ENCODE data around the gene TENM3.
A peak's percentile ranks its signal among the peaks of the same experiment; 100 is the strongest.

Gene TENM3

DNA sequence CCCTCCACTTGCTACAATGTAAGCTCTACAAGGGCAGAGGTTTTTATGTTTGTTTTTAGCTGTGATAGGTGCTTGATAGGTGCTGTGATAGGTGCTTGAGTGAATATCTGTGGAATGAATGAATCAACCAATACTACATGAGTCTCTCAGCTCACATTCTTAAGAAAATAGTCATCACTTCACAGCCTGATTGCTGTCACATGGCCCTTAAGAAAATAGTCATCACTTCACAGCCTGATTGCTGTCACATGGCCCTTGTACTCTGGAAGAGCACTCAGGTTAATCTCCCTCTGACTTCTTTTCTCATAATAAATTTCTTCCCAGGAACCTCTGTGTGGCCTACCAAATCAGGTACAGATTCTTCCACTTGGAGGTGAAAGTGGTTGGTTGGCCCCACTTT lies 335.2 kb downstream of the TENM3 start:
- DNase-seq: no peak

DNA sequence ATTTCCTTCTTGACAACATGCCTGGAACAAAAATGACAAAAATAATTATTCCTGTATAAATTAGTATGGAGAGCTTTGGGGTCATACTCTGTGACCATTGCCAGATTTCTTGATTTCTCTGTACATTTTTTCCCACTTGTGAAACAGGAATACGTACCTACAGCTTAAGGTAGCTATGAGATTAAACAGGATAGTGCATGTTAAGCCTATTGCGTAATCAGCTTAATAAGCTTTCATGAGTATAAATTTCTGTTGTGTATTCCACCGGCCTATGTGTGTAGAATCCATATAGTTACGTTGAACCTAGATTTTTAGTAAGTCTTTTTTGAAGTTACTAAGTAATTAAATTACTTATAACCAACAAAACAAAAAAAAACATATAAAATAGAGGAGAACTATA lies 339.0 kb downstream of the TENM3 start:
- DNase-seq: no peak

DNA sequence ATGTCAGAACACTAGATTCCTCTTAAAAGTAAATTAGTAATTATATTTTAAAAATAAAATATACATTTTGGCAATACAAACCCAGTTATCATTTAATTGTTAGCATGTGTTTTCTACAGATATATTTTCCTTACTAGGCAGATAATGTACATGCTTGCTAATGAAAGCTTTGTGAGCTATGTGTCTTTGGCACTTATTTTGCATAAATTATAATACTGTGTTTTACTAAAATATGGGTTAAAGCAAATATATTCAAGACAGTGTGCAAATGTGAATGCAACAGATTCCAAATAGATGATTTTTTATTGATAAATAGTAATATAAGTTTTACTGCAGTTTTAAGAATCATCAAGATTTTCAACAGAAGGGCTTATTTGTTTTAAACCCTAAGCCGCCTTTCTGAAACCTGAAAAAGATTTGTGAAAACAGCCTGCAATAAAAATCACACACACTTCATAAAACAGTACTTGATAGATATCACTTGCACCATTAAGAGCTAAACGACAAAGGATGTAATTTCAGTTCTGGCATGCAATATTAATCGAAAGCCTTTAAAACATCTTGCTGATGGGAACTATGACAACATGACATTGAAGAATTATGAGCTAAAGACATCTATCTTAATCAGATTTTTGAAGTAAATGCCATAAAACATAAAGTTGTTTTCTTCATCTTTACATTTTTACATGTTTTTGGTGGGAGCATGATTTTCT lies 340.7 kb downstream of the TENM3 start:
- DNase-seq: no peak

DNA sequence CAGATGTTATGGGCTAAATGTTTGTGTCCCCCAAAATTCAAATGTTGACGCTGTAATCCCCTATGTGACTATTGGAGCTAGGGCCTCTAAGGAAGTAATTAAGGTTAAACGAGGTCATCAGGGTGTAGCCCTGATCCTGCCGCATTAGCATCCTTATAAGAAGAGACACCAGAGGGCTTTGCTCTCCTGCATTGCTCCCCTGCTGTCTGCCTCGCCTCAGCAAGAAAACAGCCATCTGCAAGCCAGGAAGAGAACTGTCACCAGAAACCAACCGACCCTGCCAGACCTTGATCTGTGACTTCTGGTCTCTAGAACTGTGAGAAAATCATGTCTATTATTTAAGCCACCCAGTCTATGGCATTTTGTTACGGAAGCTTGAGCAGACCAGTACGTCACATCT lies 342.1 kb downstream of the TENM3 start:
- DNase-seq: no peak

DNA sequence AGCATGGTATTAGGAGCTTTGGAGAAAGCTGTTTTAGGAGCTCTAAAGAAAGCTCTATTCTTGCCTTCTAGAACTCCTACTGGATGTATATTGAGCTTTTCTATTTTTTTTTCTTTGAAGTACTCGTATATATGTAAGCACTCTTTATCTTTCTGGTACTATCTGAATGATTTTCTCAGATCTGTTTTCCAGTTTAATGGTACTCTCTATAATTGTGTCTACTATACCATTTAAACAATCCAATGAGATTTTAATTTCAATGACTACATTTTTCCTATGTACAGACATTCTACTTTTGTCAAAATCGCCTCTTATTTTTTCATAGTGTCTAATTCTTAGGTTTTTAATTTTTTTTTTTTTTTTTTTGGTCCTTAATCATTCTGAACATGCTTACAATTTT lies 345.9 kb downstream of the TENM3 start:
- no peak for DNase-seq

DNA sequence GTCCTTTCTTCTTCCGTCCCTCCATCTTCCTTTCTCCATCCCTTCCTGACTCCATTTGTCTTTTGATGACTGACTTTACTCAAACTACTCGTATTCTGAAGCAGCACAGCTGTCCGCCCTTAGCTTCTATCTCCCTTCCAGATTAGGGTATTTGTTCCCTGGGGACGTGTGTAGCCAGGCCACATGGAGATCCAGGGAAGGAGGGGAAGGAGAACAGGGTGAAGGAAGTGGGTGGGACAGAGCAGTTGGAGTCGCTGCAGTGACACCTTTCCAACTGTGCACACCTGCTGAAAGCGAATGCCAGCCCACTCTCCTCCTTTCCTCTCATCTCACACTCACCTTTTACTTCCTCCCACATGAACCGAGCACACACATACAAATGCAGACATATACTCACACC lies 350.2 kb downstream of the TENM3 start:
- DNase-seq: no peak

DNA sequence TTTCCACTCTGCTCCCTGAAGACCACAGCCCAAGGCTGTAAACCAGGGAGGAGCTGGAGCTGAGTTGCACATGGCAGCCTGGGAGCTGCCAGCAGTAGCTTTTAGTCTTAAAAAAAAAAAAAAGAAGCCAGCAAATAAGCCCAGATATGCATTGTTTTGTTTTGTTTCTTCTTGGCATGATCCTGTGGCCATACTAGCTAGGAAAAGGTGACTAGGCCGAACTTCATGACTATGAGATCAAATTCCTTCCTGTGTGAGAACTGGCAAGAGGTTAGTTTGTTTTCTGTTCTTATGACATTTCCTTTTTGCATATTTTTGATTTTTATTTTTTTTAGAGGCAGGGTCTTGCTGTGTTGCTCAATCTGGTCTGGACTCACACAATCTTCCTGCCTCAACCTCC lies 350.7 kb downstream of the TENM3 start:
- no peak for DNase-seq

DNA sequence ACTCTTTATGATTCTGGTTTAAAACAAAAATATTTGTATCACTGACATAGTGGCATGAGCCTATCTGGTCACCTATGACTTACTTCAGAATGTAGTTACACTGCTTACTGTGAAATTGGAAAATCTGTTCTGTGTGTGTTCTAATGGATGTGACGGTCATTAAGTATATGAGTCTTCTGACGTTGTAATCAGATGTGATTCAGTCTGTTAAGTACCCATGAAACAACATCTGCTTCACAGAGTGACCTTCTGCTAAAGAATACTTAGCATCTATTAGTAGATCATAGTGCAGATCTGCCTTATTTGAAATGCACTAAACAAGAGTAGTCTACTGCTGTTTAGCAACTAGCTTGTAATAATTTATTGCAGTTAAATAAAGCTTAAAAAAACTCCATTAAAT lies 356.9 kb downstream of the TENM3 start:
- peak; percentile 76 for DNase-seq

DNA sequence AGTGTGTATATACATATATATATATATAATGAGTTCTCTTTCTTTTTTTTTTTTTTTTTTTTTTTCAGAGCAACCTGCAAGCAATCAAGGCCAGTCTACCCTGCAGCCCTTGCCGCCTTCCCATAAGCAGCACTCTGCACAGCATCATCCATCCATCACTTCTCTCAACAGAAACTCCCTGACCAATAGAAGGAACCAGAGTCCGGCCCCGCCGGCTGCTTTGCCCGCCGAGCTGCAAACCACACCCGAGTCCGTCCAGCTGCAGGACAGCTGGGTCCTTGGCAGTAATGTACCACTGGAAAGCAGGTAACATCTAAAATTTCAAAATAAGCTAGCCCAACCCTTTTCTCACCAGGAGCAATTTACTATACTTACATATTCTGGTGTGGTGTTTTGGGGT lies 357.7 kb downstream of the TENM3 start:
- no peak for DNase-seq

DNA sequence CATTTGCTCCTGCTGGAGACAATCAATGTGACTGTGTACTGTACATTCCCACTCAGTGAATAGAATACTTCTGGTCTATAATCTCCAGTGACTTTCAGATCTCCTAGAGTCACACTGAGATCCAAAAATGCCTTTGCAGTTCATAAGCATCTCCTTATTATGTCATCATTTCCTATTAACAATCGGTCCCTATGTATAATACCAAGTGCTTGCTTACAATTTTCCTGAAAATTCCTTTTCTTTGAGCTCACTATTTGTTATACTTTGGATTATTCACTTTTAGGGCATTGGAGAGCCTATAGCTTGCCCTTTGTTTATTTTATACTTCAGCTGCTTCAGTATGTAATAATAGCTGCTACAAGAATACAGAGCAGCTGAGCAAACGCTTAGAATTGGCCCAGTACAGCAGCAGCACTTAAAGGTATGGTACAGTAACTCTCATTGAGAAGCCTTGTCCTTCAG lies 361.0 kb downstream of the TENM3 start:
- DNase-seq: peak; percentile 90

DNA sequence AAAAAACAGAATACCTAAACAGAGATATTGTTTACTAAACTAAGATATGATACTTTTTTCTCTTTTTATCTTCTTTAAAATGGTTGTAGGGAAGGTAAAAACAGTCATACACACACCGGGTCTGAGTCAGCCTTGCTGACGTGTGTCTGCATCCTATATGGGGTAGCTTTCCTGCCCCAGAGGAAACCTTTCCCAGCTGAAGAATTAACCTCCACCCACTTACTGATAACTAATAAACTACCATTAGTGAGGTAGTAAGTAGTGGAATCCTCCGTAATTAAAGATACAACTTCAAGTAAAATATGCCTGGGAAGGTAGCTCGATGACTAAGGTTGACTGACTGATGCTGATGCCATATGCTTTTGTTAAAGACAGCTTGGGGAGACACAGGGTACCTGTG lies 361.8 kb downstream of the TENM3 start:
- DNase-seq: no peak

DNA sequence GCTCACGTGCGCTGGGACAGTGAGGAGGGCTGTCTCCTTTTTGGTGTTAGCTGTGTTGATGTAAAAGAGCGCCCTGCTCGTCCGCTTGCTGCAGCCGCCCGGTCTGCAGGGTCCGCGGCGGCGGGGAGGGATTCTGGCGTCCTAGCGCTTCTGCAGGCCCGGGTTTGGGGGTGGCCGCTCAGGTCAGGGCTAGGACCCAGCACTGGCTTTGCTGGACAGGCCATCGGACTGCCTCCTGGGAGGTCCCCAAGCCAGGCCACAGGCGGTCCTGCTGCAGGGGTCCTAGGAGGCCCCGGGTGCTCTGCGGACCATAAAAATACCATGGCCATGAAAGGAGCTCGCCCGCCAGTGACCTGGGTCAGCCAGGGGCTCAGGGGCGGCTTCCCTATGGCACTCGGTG lies 365.3 kb downstream of the TENM3 start:
- DNase-seq: no peak

DNA sequence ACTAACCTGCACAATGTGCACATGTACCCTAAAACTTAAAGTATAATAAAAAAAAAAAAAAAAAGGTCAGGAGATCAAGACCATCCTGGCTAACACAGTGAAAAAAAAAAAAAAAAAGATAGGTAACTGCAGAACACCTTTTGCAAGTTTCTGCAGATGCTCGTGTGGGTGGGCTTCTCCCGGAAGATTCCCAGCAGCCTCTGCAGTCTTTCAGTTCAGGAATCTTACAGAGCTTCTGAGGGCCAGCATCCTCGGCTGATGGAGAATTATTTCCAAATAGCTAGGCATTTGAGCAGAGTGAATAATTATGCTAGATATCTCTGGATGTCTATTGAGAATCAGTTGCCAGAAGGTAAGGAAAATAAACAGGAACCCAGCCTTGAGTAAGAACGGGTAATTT lies 373.3 kb downstream of the TENM3 start:
- no peak for DNase-seq

DNA sequence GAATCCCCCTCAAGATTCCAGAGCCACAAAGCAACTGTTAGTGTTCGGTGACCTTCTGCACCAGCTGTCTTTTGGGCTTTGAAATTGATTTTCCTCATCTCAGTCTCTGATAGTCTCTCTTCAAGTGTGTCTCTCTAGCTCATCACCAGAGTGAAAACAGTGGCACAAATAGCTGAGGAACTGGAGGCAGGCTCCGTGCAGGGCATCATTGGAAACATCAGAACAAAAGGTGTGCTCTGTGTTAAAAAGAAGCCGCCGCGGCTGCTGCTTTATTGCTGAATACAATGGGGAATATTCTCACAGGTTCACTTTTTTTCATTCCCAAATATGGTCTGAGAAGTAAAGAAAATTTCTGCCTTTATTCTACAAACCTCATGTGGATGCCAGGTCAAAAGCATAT lies 376.5 kb downstream of the TENM3 start:
- no peak for DNase-seq

DNA sequence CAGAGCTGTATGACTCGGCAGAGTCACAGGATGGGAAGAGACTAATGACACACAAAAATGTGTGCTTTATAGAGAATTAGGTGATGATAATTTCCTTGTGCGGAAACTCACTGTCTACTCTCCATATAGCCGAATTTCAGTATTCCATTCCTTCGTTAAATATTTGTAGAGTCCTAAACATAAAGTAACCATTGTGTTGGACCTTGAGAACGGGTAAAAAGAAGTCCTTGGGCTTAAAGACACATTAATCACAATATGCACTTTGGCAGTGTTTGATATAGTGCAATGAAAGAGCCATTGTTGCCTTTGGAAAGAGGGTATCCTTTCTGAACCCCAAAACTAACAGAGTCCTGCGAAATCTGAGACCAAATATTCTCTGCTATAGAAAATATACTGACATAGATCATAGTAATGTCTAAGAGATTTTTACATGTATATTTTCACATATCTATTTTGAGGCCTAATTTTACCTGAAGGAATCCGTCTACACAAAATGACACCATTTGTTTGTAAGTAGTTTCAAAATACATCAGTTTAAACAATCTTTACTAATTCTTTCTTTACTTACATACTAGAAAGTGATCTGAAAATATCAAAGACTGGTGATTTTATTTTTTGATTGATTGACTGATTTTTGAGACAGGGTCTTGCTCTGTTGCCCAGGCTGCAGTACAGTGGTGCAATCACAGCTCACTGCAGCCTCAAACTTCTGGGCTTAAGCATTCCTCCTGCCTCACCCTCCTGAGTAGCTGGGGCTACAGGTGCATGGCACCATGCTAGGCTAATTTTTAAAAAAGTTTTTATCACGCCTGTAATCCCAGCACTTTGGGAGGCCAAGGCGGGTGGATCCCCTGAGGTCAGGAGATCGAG lies 377.1 kb downstream of the TENM3 start:
- no peak for DNase-seq

DNA sequence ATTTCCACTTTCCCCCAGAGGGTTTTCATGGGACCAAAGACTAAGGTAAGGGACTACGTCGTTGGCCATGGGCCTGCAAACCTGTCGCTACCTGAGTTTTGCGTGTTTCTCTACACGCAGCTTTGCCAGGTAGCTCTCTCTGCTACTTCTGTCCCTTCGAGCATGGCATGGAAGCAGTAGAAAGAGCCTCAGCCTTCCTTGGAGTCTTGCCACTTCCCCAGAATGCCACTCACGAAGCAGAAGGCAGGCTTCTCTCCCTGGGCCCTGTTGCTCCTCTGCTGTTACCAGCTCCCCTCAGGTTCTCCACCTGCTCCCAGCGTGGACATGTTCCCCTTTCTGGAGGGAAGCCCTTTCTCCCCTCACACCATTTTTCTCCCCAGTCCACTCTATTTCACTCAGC lies 381.1 kb downstream of the TENM3 start:
- no peak for DNase-seq

DNA sequence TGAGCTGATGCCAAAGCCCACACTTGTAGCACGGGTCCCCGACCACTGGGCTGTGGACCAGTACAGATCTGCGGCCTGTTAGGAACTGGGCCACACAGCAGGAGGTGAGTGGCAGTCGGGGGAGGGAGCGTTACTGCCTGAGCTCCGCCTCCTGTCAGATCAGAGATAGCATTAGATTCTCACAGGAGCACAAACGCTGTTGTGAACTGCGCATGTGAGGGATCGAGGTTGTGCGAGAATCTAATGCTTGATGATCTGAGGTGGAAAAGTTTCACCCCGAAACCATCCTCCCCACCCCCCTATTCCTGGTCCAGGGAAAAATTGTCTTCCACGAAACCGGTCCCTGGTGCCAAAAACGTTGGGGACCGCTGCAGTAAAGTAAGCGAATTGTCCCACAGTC lies 382.0 kb downstream of the TENM3 start:
- DNase-seq: no peak

DNA sequence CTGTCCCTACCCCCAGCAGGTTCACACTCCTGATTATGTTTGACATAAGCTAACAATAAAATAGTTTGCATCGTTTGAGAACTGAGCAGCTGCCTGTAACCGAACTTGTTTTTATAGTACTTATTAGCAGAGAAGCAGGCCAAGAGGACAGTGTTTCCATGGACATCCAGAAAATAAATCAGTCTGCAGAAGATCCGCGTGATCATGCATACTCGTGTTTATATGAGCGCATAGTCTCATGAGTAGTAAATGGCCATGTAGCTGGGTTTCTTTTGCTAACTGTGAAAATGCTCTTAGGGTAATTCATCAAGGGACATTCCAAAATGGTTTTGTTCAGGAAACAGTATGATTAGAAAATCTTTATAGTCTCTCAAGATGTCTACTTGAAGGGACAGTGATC lies 384.8 kb downstream of the TENM3 start:
- no peak for DNase-seq

DNA sequence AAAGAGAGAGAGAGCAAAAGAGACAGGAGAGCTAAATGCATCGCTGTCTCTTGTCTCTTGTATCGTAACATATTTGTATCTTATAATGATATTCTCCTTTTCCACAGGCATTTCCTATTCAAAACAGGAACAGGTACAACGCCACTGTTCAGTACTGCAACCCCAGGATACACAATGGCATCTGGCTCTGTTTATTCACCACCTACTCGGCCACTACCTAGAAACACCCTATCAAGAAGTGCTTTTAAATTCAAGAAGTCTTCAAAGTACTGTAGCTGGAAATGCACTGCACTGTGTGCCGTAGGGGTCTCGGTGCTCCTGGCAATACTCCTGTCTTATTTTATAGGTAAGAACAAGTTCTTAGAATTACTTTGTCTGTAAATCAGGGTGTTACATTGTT lies 385.3 kb downstream of the TENM3 start:
- no peak for DNase-seq

DNA sequence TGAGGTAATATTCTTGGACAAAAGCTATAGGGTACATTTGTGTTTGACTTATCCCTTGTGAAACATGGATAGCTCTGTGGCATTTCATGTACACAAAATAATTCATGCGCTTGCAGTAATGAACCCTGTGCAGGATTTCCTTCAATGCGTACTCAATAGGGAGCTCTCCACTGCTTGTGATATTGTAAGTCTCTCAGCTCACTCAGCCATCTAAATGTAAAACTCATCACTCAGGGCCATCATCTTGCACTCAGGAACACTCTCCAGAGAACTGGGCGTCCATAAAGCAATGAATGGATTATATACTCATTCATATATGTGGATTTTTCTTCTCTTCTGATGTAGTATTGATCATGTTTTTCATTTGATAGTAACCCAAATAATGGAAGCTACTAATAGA lies 385.9 kb downstream of the TENM3 start:
- DNase-seq: no peak

DNA sequence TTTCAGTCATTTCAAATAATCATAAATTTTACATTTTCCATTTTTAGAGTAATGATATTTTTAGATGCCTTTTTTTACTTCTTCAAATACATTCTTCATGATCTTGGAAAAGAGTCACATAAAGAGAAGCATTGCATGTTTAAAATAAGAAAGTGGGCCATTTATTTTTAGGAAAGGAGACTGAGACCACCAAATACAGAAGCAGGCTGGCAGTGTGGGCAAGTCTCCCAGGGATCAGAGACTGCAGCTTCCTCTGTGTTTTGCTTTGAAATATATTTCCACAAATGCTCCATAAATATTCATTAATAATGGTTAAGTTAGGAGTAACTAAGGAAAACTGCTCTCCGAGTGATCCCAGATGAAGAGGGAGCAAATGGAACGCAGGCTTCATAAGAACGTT lies 397.3 kb downstream of the TENM3 start:
- no peak for DNase-seq

DNA sequence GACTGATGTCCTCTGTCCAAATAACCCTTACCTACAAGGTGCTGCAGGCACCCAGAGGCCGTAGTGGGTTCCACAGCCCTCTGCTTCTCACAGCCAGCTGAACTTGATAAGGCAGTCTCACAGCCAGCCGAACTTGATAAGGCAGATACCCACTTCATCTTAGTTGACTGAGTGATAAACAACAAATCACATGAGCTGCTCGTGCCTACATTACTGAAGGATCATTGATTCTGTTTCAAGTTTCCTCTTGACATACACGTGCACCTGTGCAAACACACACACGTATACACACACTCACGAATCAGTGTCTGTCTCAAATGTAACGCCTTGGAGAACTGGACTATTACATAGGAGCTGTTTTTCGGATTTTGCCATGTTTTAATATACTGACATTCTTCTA lies 397.7 kb downstream of the TENM3 start:
- DNase-seq: peak; percentile 92

DNA sequence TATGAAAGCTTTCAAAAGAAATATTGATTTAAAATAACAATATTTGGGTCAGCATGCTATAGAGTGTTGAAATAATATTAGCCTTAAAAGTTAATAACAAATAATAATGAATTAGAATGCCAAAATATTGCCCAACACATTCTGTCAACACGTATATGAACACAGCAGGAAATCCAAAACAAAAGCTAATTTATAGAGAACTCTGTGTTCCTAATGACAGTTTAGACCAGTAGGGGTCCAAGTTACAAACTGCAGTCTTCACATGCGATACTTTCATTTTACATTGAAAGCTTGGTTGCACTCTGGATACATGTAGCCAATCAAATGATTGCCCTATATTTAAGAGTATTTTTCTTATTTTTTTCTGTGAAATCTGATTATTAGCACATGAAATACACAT lies 399.6 kb downstream of the TENM3 start:
- no peak for DNase-seq
